ENCODE measurements around the gene OR52I1.

Gene OR52I1

DNA sequence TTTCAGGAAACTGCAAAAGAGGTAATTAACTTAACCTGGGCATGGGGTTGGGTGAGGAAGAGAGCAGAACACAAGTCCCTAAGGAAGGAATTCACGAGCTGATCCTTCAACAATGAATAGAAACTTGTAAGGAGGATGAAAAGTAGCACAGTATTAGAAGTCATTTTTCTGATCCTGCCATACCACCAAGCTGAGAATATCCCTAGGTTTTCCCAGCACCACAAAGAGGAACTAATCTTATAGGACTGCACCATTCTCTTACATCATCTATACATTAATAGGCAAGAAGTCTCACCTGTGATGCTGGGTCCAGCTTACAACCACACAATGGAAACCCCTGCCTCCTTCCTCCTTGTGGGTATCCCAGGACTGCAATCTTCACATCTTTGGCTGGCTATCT, at the start of gene OR52I1:
TSS of gene OR52I1 (plus strand) at position 301 of the 400 bp plus-strand sequence. CDS start at position 301, 0 bp downstream.
- Histone ChIP-seq H3K36me3 (ENCODE audit: control insufficient read depth, insufficient read depth, low read length, severe bottlenecking) (peaks cover 3% of the 10 kb centered on the region), H3K27me3 (replicated peaks; ENCODE audit: control insufficient read depth, insufficient read depth, low read length) (no peaks in the 10 kb centered on the region), H3K4me3 (ENCODE audit: low read length) (no peak within 1 kb of the TSS), H3K9me3 (ENCODE audit: control insufficient read depth, low read length) (no peaks in the 10 kb centered on the region), H3K9ac (ENCODE audit: low read length) (no peak within 1 kb of the TSS), H3K4me1 (ENCODE audit: control insufficient read depth, insufficient read depth, low read length) (no peaks in the 10 kb centered on the region)
- no peak for DNase-seq (ENCODE audit: low read depth)

DNA sequence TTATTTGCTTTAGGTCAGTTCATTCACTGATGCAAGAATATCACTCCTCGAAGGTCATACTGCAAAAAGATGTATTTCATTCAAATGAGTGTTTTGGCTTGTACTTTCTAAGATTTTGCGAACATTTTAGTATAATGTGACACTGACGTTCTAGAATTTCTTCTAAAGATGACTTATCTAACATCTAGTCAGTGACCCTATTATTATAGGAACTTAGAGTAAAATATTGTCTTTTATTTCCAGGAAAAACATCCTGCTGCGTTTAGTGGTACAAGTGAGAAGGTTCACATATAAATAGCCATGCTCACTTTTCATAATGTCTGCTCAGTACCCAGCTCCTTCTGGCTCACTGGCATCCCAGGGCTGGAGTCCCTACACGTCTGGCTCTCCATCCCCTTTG, 48.9 kb upstream of the OR52I1 start, which contains the start of gene OR52M1:
TSS of gene OR52M1 (plus strand) at position 301 of the 400 bp plus-strand sequence. CDS start at position 301, 0 bp downstream.
- no peak within 1 kb of the TSS for H3K9ac ChIP-seq (ENCODE audit: low read length)
- no peak for DNase-seq (ENCODE audit: low read depth)
- peaks cover 20% of the 10 kb centered on the region for H3K27me3 ChIP-seq (replicated peaks; ENCODE audit: control insufficient read depth, insufficient read depth, low read length)
- H3K9me3 ChIP-seq (ENCODE audit: control insufficient read depth, low read length) = peaks cover under 1% of the 10 kb centered on the region
- no peak within 1 kb of the TSS for H3K4me3 ChIP-seq (ENCODE audit: low read length)
- H3K36me3 ChIP-seq (ENCODE audit: control insufficient read depth, insufficient read depth, low read length, severe bottlenecking) = no peaks in the 10 kb centered on the region
- peaks cover 9% of the 10 kb centered on the region for H3K4me1 ChIP-seq (ENCODE audit: control insufficient read depth, insufficient read depth, low read length)

DNA sequence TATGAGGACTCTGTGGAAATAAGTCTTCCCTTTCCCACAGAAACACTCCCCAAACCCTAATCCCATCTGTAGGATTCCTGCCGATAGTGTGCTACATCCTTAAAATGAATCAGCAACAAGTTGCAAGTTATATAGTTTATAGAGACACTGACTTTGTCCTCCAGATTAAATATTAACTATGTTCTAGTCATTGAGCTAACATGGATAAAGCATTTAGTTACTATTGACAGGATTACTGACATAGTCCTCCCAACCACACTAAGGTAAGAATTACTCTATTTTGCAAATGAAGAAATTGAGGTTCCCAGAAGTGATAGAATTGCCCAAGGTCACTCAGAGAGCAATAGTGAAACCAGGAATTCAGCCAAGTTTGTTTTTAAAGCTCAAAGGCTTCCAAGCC, 47.0 kb upstream of the OR52I1 start:
- peaks cover 7% of the 10 kb centered on the region for H3K27me3 ChIP-seq (replicated peaks; ENCODE audit: control insufficient read depth, insufficient read depth, low read length)
- H3K9ac ChIP-seq (ENCODE audit: low read length) = no peak overlapping the region
- H3K9me3 ChIP-seq (ENCODE audit: control insufficient read depth, low read length) = peaks cover 7% of the 10 kb centered on the region
- no peak for DNase-seq (ENCODE audit: low read depth)
- no peak overlapping the region for H3K4me3 ChIP-seq (ENCODE audit: low read length)
- no peaks in the 10 kb centered on the region for H3K36me3 ChIP-seq (ENCODE audit: control insufficient read depth, insufficient read depth, low read length, severe bottlenecking)
- H3K4me1 ChIP-seq (ENCODE audit: control insufficient read depth, insufficient read depth, low read length) = peaks cover 9% of the 10 kb centered on the region

- DNase-seq (ENCODE audit: low read depth) = no peak
- Histone ChIP-seq H3K9ac (ENCODE audit: low read length) (no peak overlapping the region), H3K9me3 (ENCODE audit: control insufficient read depth, low read length) (peaks cover 7% of the 10 kb centered on the region), H3K36me3 (ENCODE audit: control insufficient read depth, insufficient read depth, low read length, severe bottlenecking) (no peaks in the 10 kb centered on the region), H3K4me3 (ENCODE audit: low read length) (no peak overlapping the region), H3K27me3 (replicated peaks; ENCODE audit: control insufficient read depth, insufficient read depth, low read length) (peaks cover 4% of the 10 kb centered on the region), H3K4me1 (ENCODE audit: control insufficient read depth, insufficient read depth, low read length) (peaks cover 9% of the 10 kb centered on the region)
Observed at GRCh38 chr11:4547416-4547815, 46.4 kb upstream of the OR52I1 start.

DNA sequence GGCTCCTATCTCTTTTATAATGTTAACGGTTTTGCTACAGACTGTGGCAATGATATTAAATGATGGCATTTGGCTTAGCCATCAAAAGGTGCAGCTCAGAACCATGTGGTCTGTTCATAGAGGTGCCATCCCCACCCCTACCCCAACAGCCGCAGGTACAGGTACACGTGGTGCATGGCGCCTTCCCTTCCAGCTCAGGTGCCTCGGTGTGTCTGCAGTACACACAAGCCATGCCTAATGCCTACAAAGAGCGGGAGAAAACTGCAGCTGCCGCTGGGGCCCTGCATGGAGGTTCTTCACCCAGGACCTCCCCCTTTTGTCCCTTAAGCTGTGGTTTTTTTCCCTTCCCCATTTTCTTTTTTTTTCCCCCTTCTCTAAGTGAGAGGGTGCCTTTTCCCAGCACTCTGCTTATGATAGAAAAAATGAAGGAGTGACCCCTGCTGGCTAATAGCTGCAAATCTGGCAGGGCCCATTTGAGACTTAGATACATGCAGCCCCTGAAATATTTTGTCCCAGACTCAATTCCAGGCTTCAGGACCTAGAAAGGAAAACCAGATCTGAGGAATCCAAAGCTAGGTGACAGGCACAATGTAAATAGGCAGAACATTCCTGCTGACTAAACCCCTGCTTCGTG, 42.4 kb upstream of the OR52I1 start:
- Histone ChIP-seq H3K4me1 (ENCODE audit: control insufficient read depth, insufficient read depth, low read length) (peaks cover 9% of the 10 kb centered on the region), H3K9ac (ENCODE audit: low read length) (no peak overlapping the region), H3K9me3 (ENCODE audit: control insufficient read depth, low read length) (peaks cover 7% of the 10 kb centered on the region), H3K4me3 (ENCODE audit: low read length) (no peak overlapping the region), H3K36me3 (ENCODE audit: control insufficient read depth, insufficient read depth, low read length, severe bottlenecking) (no peaks in the 10 kb centered on the region), H3K27me3 (replicated peaks; ENCODE audit: control insufficient read depth, insufficient read depth, low read length) (no peaks in the 10 kb centered on the region)
- DNase-seq (ENCODE audit: low read depth) = peak; percentile 16

DNA sequence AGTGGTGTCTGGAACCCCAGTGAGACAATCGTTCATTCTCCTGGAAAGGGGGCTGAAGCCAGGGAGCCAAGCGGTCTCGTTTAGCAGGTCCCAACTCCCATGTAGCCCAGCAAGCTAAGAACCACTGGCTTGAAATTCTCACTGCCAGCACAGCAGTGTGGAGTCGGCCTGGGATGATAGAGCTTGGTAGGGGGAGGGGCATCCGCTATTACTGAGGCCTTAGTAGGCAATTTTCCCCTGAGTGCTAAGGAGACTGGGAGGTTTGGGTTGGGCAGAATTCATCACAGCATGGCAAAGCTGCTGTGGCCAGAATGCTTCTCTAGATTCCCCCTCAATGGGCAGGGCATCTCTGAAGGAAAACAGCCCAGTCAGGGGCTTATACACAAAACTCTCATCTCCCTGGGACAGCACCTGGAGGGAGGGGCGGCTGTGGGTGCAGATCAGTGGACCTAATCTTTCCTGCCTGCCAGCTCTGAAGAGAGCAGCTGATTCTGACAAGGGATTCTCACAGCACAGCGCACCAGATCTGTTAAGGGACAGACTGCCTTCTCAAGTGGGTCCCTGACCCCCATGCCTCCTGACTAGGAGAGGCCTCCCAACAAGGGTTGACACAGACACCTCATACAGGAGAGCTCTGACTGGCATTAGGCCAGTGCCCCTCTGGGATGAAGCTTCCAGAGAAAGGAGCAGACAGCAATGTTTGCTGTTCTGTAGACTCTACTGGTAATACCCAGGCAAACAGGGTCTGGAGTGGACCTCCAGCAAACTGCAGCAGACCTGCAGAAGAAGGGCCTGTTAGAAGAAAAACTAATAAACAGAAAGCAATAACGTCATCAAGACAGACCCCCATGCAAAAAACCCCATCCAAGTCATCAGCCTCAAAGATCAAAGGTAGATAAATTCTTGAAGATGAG, 34.1 kb upstream of the OR52I1 start:
- no peaks in the 10 kb centered on the region for H3K4me1 ChIP-seq (ENCODE audit: control insufficient read depth, insufficient read depth, low read length)
- H3K9ac ChIP-seq (ENCODE audit: low read length) = no peak overlapping the region
- H3K9me3 ChIP-seq (ENCODE audit: control insufficient read depth, low read length) = peaks cover 16% of the 10 kb centered on the region
- peaks cover 4% of the 10 kb centered on the region for H3K27me3 ChIP-seq (replicated peaks; ENCODE audit: control insufficient read depth, insufficient read depth, low read length)
- H3K36me3 ChIP-seq (ENCODE audit: control insufficient read depth, insufficient read depth, low read length, severe bottlenecking) = no peaks in the 10 kb centered on the region
- no peak for DNase-seq (ENCODE audit: low read depth)
- H3K4me3 ChIP-seq (ENCODE audit: low read length) = no peak overlapping the region

DNA sequence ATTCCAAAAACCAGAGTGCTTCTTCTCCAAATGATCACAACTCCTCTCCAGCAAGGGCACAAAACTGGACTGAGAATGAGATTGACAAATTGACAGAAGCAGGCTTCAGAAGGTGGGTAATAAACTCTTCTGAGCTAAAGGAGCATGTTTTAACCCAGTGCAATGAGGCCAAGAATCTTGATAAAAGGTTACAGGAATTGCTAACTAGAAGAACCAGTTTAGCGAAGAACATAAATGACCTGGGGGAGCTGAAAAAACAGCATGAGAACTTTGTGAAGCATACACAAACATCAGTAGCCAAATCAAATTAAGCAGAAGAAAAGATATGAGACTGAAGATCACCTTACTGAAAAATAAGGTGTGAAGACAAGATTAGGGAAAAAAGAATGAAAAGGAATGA, 33.4 kb upstream of the OR52I1 start:
- no peak overlapping the region for H3K4me3 ChIP-seq (ENCODE audit: low read length)
- H3K36me3 ChIP-seq (ENCODE audit: control insufficient read depth, insufficient read depth, low read length, severe bottlenecking) = no peaks in the 10 kb centered on the region
- H3K27me3 ChIP-seq (replicated peaks; ENCODE audit: control insufficient read depth, insufficient read depth, low read length) = peaks cover 4% of the 10 kb centered on the region
- no peak overlapping the region for H3K9ac ChIP-seq (ENCODE audit: low read length)
- DNase-seq (ENCODE audit: low read depth) = no peak
- H3K9me3 ChIP-seq (ENCODE audit: control insufficient read depth, low read length) = peaks cover 16% of the 10 kb centered on the region
- peaks cover 3% of the 10 kb centered on the region for H3K4me1 ChIP-seq (ENCODE audit: control insufficient read depth, insufficient read depth, low read length)

GRCh38 chr11:4565371-4565770, 28.5 kb upstream of the OR52I1 start:
- Histone ChIP-seq H3K4me3 (ENCODE audit: low read length) (no peak overlapping the region), H3K9me3 (ENCODE audit: control insufficient read depth, low read length) (peaks cover 16% of the 10 kb centered on the region), H3K9ac (ENCODE audit: low read length) (peak overlapping the region; percentile 47), H3K36me3 (ENCODE audit: control insufficient read depth, insufficient read depth, low read length, severe bottlenecking) (no peaks in the 10 kb centered on the region), H3K27me3 (replicated peaks; ENCODE audit: control insufficient read depth, insufficient read depth, low read length) (no peaks in the 10 kb centered on the region), H3K4me1 (ENCODE audit: control insufficient read depth, insufficient read depth, low read length) (peaks cover 14% of the 10 kb centered on the region)
- DNase-seq (ENCODE audit: low read depth) = no peak

- no peak overlapping the region for H3K9ac ChIP-seq (ENCODE audit: low read length)
- peaks cover under 1% of the 10 kb centered on the region for H3K9me3 ChIP-seq (ENCODE audit: control insufficient read depth, low read length)
- H3K4me1 ChIP-seq (ENCODE audit: control insufficient read depth, insufficient read depth, low read length) = peaks cover 14% of the 10 kb centered on the region
- no peak for DNase-seq (ENCODE audit: low read depth)
- no peaks in the 10 kb centered on the region for H3K27me3 ChIP-seq (replicated peaks; ENCODE audit: control insufficient read depth, insufficient read depth, low read length)
- no peaks in the 10 kb centered on the region for H3K36me3 ChIP-seq (ENCODE audit: control insufficient read depth, insufficient read depth, low read length, severe bottlenecking)
- no peak overlapping the region for H3K4me3 ChIP-seq (ENCODE audit: low read length)
Observed at GRCh38 chr11:4569075-4569474, 24.8 kb upstream of the OR52I1 start.

GRCh38 chr11:4576880-4577279, 17.0 kb upstream of the OR52I1 start:
- DNase-seq (ENCODE audit: low read depth) = no peak
- no peak overlapping the region for H3K9ac ChIP-seq (ENCODE audit: low read length)
- no peaks in the 10 kb centered on the region for H3K36me3 ChIP-seq (ENCODE audit: control insufficient read depth, insufficient read depth, low read length, severe bottlenecking)
- no peaks in the 10 kb centered on the region for H3K4me1 ChIP-seq (ENCODE audit: control insufficient read depth, insufficient read depth, low read length)
- H3K4me3 ChIP-seq (ENCODE audit: low read length) = no peak overlapping the region
- H3K27me3 ChIP-seq (replicated peaks; ENCODE audit: control insufficient read depth, insufficient read depth, low read length) = peaks cover 24% of the 10 kb centered on the region
- H3K9me3 ChIP-seq (ENCODE audit: control insufficient read depth, low read length) = no peaks in the 10 kb centered on the region

- no peak for DNase-seq (ENCODE audit: low read depth)
- H3K9me3 ChIP-seq (ENCODE audit: control insufficient read depth, low read length) = no peaks in the 10 kb centered on the region
- H3K9ac ChIP-seq (ENCODE audit: low read length) = no peak overlapping the region
- H3K4me1 ChIP-seq (ENCODE audit: control insufficient read depth, insufficient read depth, low read length) = no peaks in the 10 kb centered on the region
- H3K27me3 ChIP-seq (replicated peaks; ENCODE audit: control insufficient read depth, insufficient read depth, low read length) = peaks cover 24% of the 10 kb centered on the region
- H3K4me3 ChIP-seq (ENCODE audit: low read length) = no peak overlapping the region
- no peaks in the 10 kb centered on the region for H3K36me3 ChIP-seq (ENCODE audit: control insufficient read depth, insufficient read depth, low read length, severe bottlenecking)
Observed at GRCh38 chr11:4577761-4578160, 16.1 kb upstream of the OR52I1 start.

Measured in adipocyte (in vitro differentiated cells).